Measurements from ENCODE around the gene LSM14B.
"Not testable (repeated sequence)": the region's sequence is repeated elsewhere in the genome, so short reads cannot be mapped to it uniquely, and the experiment has no call there.

Gene LSM14B

GRCh38 chr20:62147528-62147927 lies 25.3 kb downstream of the LSM14B start:
- no peak for DNase-seq

- not testable (repeated sequence) for DNase-seq
Observed at GRCh38 chr20:62148383-62148782, 26.1 kb downstream of the LSM14B start.

DNA sequence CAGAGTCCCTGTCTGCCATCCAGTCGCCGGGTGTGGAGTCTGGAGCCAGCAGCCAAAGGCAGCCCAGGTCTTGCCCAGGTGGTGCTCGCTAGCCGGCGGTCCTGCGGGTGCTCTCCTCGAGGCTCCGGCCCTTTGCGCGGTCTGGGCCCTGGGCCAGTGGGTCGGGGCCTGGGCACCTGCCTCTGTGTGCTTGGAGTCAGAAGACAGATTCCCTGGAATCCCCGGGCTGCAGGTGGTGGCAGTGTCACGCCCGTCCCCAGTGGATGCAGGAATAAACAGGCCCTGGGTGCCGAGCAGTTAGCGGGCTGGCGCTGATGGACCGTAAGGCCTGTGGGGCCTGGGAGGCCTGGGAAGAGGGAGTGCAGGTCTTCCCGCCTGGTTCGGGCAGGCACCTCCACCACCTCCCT lies 26.6 kb downstream of the LSM14B start:
- DNase-seq: no peak

GRCh38 chr20:62149532-62150309 lies 27.4 kb downstream of the LSM14B start:
- DNase-seq: no peak

DNA sequence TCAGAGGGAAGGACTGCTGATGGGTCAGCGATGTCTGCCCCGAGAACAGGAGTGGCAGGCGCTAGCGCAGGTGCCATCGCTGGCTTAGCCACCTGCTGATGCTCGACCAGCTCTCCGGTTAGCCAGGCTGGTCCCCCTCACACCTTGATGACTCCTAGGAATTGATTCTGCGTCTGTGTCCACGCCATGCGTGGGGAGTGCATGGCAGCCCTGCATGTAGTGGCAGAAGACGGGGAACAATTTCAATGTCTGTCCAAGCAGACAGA lies 28.0 kb downstream of the LSM14B start:
- no peak for DNase-seq

GRCh38 chr20:62151225-62151624 lies 28.9 kb downstream of the LSM14B start:
- DNase-seq: no peak

GRCh38 chr20:62151835-62152364 lies 29.6 kb downstream of the LSM14B start:
- no peak for DNase-seq

DNA sequence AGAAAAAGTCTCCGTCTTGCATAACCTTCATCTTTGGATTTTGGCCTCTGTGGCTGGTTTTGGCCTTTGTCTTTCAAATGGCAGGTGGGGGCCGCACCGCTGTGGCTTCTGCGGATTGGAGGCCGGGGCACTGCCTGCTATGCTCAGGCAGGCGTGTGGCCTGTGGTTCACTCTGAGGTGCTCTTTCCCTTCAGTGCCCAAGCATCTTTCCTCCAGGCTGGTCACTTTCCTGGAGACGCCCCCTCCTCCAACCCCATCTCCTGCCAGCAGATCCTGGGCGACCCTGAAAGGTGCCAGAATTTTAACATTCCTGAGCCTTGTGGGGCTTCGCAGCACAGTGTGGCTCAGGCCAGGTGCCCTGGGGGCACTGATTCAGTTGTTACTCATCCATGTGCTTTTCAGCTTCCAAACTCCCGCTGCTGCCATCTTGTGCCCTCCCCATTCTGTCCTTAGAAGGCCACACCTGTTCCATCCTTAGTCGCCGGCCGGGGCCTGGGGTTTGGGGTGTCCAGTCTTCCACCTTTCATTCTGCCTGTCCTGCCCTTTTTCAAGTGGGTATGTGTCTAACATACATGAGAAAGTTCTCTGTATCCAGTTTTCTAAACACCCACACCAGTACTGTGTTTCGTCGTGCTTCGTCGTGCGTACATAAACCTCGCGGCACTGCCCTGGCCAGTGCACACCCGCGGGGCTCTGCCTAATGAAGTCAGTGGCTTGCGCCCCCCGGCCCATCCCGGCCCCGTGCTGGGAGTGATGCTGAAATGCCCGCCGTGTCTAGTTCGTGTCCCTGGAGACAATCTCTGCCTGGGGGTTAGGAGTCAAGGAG lies 33.4 kb downstream of the LSM14B start:
- no peak for DNase-seq

GRCh38 chr20:62156254-62156556 lies 33.9 kb downstream of the LSM14B start:
- DNase-seq: no peak

GRCh38 chr20:62156592-62157386 lies 34.5 kb downstream of the LSM14B start:
- DNase-seq: peak; percentile 70 to 88 (median 73)

- no peak for DNase-seq
Observed at GRCh38 chr20:62157387-62158087, 35.3 kb downstream of the LSM14B start.

GRCh38 chr20:62158088-62158400 lies 35.8 kb downstream of the LSM14B start:
- DNase-seq: no peak

DNA sequence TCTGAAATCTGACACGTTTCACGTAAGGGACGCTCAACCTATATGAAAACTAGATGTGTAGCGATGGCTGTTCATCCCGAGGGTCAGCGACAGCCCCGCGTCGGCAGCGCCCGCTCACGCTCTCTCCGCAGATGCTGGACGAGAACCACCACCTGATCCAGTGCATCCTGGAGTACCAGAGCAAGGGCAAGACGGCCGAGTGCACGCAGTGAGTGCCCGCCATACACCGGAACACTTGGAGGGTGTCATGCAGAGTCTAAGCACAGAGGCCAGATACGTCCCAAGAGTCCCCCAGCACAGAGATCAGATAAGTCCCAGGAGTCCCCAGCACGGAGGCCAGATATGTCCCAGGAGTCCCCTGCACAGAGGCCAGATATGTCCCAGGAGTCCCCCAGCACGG lies 36.3 kb downstream of the LSM14B start:
- no peak for DNase-seq

DNA sequence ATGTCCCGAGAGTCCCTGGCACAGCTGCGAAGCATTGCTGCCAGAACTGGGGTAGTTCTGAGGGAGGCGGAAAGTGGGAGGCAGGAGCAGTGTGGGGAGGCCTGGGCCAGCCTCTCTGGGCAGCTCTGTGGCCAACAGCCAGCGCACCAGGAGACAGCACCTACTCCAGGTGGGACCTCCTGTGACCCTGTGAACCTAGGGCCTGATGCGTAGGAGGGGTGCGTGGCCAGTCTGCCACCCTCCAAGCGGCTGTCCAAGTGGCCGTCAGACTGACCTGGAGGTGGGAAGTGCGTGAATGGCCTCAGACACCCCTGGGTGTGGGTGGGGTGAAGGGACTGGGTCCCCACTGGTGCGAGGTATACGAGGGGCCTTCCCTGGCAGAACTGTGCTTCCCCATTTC lies 36.8 kb downstream of the LSM14B start:
- DNase-seq: no peak

GRCh38 chr20:62159839-62160238 lies 37.6 kb downstream of the LSM14B start:
- DNase-seq: no peak

GRCh38 chr20:62160253-62160652 lies 38.0 kb downstream of the LSM14B start:
- no peak for DNase-seq

DNA sequence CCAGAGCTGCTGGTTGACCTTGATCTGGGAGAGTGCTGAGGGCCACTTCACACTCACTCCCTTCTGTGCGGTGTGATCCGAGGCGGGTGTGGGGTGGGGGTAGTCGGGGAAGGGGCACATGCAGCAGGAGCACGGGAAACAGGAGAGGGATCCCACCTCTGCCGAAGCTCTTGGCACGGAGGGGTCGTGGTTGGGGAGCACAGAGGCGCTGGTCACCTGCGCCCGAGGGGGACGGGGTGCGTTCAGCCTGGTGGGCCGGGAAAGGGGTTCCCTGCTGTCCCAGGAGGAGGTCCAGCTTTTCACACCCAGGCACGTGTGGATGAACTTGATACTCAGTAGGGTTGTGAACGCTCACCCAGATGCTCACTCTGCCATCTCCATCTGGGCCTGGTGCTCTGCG lies 38.6 kb downstream of the LSM14B start:
- DNase-seq: no peak

DNA sequence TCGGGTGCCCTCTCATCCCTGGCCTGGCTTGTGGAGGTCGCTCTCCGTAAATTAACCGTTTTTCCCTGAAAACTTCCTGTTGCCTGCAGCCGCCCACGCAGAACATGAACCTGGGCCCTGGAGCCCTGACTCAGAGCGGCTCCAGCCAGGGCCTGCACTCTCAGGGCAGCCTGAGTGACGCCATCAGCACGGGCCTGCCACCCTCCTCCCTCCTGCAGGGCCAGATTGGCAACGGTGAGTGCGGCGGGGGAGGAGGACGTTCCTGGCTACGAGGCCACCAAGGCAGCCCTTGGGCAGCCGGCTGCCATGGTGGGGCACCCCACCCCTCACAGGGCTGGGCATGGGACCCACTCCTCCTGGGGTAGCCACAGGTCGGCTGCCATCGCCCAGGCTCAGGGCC lies 39.1 kb downstream of the LSM14B start:
- DNase-seq: no peak

- DNase-seq: no peak
Observed at GRCh38 chr20:62162765-62163484, 40.6 kb downstream of the LSM14B start.

GRCh38 chr20:62163485-62163865 lies 41.2 kb downstream of the LSM14B start:
- DNase-seq: no peak

DNA sequence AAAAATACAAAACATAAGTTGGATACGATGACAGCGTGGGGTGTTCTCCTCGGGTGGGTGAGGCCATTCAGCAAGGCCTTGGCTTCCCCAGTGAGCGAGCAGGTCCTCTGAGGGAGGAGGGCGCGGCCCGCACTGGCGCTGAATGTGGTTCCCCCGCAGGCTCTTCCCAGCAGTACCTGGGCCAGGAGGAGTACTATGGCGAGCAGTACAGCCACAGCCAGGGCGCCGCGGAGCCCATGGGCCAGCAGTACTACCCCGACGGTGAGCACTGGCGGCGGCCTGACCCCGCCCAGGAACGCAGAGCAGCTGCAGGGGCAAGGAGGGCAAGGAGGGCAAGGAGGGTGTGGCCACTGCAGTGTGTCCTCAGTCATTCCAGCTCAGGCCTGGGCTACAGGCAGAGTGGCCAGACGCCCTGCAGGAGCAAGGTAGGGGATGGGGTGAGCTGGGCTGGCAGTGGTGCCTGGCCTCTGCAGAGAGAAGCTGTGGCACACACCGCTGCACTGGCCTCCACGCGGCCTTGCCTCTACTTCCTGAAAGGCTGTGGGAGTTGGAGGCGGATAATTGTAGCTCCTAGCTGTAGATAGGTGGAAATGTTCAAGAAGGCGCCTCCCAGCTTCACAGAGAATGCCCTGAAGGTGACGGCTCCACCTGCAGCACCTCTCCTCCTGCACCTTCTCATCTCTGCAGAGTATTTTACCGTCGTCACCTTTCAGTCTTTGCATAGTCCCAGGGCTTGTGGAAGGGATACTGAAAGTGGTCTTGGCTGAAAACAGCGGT lies 41.9 kb downstream of the LSM14B start:
- no peak for DNase-seq

All from suppressor macrophage treated with lipopolysaccharide for 1 hour (primary cell).